ENCODE data around the gene PARL. TPM values are rescaled to one million over a fixed set of nuclear protein-coding genes. Genes with fewer than 3 reads are reported as not detected.
A peak's percentile ranks its signal among the peaks of the same experiment; 100 is the strongest.

PARL gene
- total and polyA plus RNA-seq, 11 donors, result 37.9 to 86.9 (median 53.8) TPM

GRCh38 chr3:183812761-183813445, 71.8 kb downstream of the PARL start:
- Histone ChIP-seq H3K27me3 (no peaks in the 10 kb centered on the region), H3K4me1 (no peaks in the 10 kb centered on the region), H3K4me3 (no peak overlapping the region), H3K27ac (no peak overlapping the region), H3K36me3 (peaks cover 0 to 76% (median 55%) of the 10 kb centered on the region in 9 donors), H3K9me3 (no peaks in the 10 kb centered on the region)
- DNase-seq (no peak), ATAC-seq (peak in 2 of 4 donors; percentile 22 to 23)
- TF ChIP-seq CTCF (IDR thresholded peaks at IDR 0.05) (no peak), POLR2A (IDR thresholded peaks at IDR 0.05) (no peak)
- intact Hi-C loops (cut with DNase I), result no loop called here
- 65 to 77% (median 72%) methylated on average over 8 of the region's 8 CpGs for WGBS, 4 donors

GRCh38 chr3:183811638-183812037, 73.0 kb downstream of the PARL start:
- no peak for ATAC-seq
- no peak for TF ChIP-seq CTCF (IDR thresholded peaks at IDR 0.05)
- no peak for TF ChIP-seq POLR2A (IDR thresholded peaks at IDR 0.05)
- 94 to 97% (median 95%) methylated on average over 11 of the region's 11 CpGs for WGBS, 4 donors

GRCh38 chr3:183810643-183811594, 73.8 kb downstream of the PARL start:
- WGBS, 4 donors, result 88 to 92% (median 91%) methylated on average over 24 of the region's 24 CpGs
- no peak overlapping the region for H3K4me3 ChIP-seq
- no peak overlapping the region for H3K27ac ChIP-seq
- intact Hi-C loops (cut with DNase I), result no loop called here
- no peaks in the 10 kb centered on the region for H3K4me1 ChIP-seq
- H3K36me3 ChIP-seq, result peaks cover 3 to 85% (median 72%) of the 10 kb centered on the region in 9 donors
- TF ChIP-seq POLR2A (IDR thresholded peaks at IDR 0.05) (no peak), CTCF (IDR thresholded peaks at IDR 0.05) (no peak)
- ATAC-seq (no peak), DNase-seq (no peak)
- H3K9me3 ChIP-seq, result no peaks in the 10 kb centered on the region
- no peaks in the 10 kb centered on the region for H3K27me3 ChIP-seq

More at GRCh38 chr3:183811638-183812037, 73.0 kb downstream of the PARL start:
- H3K9me3 ChIP-seq, result no peaks in the 10 kb centered on the region
- no peak for DNase-seq
- no peaks in the 10 kb centered on the region for H3K4me1 ChIP-seq
- no peaks in the 10 kb centered on the region for H3K27me3 ChIP-seq
- peaks cover 3 to 85% (median 67%) of the 10 kb centered on the region in 9 donors for H3K36me3 ChIP-seq
- H3K27ac ChIP-seq, result no peak overlapping the region
- intact Hi-C loops (cut with DNase I), result no loop called here
- H3K4me3 ChIP-seq, result no peak overlapping the region

GRCh38 chr3:183809270-183809669, 75.4 kb downstream of the PARL start:
- WGBS, 4 donors, result 93 to 96% (median 94%) methylated on average over 5 of the region's 5 CpGs
- H3K36me3 ChIP-seq, result peaks cover 3 to 93% (median 80%) of the 10 kb centered on the region in 9 donors
- no peak overlapping the region for H3K27ac ChIP-seq
- H3K9me3 ChIP-seq, result no peaks in the 10 kb centered on the region
- DNase-seq, result no peak
- ATAC-seq, result no peak
- no peak overlapping the region for H3K4me3 ChIP-seq
- intact Hi-C loops (cut with DNase I), result no loop called here
- no peaks in the 10 kb centered on the region for H3K4me1 ChIP-seq
- H3K27me3 ChIP-seq, result no peaks in the 10 kb centered on the region
- TF ChIP-seq CTCF (IDR thresholded peaks at IDR 0.05), result no peak
- no peak for TF ChIP-seq POLR2A (IDR thresholded peaks at IDR 0.05)

All from heart left ventricle (tissue), 16 donors.